ENCODE data around the gene CLNK.

DNA sequence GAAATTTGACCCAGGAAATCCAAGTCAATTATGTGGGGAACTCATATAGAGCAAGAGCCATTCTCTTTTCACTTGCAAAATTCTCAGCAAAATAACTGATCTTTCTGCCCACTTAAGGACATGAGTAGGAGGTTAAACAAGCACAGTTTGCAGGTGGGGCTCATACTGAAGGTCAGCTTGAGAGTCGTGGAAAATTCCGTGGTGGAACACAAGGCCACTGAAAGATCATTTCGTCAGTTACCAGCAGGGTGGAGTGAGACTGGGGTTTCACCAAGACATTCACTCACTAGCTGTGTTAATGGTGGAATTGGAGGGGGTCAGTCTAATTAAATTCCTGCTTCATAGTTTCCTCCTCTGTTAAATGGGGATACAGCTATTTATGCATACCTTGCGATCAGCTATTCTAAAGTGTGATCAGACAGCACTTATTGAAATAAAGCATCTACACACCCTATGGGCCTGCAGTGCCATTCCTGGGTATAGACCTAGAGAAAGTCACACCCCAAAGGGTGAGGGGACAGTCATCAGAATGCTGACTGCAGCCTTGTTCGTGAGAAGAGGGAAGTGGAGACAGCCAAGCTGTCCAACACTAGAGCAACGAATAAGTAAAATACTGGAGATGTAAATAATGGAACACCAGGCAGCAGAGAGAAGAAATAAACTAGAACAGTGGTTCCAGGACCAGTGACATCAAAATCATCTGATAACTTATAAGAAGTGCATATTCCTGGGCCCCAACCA, 42.7 kb upstream of the CLNK start:
- TF ChIP-seq POLR2A (IDR thresholded peaks at IDR 0.05; ENCODE audit: control extremely low read depth in 1 of 2, low read depth in 2 of 2, low read length in 2 of 2) (no peak), RXRA (IDR thresholded peaks at IDR 0.05; ENCODE audit: insufficient read depth, low read depth, low read length) (no peak), TBP (IDR thresholded peaks at IDR 0.05; ENCODE audit: low read depth, low read length) (no peak), POLR2AphosphoS5 (IDR thresholded peaks at IDR 0.05; ENCODE audit: low read depth, low read length) (no peak)
- TF ChIP-seq, protein P1, sequence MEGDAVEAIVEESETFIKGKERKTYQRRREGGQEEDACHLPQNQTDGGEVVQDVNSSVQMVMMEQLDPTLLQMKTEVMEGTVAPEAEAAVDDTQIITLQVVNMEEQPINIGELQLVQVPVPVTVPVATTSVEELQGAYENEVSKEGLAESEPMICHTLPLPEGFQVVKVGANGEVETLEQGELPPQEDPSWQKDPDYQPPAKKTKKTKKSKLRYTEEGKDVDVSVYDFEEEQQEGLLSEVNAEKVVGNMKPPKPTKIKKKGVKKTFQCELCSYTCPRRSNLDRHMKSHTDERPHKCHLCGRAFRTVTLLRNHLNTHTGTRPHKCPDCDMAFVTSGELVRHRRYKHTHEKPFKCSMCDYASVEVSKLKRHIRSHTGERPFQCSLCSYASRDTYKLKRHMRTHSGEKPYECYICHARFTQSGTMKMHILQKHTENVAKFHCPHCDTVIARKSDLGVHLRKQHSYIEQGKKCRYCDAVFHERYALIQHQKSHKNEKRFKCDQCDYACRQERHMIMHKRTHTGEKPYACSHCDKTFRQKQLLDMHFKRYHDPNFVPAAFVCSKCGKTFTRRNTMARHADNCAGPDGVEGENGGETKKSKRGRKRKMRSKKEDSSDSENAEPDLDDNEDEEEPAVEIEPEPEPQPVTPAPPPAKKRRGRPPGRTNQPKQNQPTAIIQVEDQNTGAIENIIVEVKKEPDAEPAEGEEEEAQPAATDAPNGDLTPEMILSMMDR (IDR thresholded peaks at IDR 0.05; ENCODE audit: control extremely low read depth in 1 of 3, insufficient read depth in 1 of 3, low read depth in 1 of 3, low read length in 3 of 3), result no peak
- TF ChIP-seq, protein P2, sequence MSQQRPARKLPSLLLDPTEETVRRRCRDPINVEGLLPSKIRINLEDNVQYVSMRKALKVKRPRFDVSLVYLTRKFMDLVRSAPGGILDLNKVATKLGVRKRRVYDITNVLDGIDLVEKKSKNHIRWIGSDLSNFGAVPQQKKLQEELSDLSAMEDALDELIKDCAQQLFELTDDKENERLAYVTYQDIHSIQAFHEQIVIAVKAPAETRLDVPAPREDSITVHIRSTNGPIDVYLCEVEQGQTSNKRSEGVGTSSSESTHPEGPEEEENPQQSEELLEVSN (IDR thresholded peaks at IDR 0.05), result no peak
- TF ChIP-seq, protein P3, sequence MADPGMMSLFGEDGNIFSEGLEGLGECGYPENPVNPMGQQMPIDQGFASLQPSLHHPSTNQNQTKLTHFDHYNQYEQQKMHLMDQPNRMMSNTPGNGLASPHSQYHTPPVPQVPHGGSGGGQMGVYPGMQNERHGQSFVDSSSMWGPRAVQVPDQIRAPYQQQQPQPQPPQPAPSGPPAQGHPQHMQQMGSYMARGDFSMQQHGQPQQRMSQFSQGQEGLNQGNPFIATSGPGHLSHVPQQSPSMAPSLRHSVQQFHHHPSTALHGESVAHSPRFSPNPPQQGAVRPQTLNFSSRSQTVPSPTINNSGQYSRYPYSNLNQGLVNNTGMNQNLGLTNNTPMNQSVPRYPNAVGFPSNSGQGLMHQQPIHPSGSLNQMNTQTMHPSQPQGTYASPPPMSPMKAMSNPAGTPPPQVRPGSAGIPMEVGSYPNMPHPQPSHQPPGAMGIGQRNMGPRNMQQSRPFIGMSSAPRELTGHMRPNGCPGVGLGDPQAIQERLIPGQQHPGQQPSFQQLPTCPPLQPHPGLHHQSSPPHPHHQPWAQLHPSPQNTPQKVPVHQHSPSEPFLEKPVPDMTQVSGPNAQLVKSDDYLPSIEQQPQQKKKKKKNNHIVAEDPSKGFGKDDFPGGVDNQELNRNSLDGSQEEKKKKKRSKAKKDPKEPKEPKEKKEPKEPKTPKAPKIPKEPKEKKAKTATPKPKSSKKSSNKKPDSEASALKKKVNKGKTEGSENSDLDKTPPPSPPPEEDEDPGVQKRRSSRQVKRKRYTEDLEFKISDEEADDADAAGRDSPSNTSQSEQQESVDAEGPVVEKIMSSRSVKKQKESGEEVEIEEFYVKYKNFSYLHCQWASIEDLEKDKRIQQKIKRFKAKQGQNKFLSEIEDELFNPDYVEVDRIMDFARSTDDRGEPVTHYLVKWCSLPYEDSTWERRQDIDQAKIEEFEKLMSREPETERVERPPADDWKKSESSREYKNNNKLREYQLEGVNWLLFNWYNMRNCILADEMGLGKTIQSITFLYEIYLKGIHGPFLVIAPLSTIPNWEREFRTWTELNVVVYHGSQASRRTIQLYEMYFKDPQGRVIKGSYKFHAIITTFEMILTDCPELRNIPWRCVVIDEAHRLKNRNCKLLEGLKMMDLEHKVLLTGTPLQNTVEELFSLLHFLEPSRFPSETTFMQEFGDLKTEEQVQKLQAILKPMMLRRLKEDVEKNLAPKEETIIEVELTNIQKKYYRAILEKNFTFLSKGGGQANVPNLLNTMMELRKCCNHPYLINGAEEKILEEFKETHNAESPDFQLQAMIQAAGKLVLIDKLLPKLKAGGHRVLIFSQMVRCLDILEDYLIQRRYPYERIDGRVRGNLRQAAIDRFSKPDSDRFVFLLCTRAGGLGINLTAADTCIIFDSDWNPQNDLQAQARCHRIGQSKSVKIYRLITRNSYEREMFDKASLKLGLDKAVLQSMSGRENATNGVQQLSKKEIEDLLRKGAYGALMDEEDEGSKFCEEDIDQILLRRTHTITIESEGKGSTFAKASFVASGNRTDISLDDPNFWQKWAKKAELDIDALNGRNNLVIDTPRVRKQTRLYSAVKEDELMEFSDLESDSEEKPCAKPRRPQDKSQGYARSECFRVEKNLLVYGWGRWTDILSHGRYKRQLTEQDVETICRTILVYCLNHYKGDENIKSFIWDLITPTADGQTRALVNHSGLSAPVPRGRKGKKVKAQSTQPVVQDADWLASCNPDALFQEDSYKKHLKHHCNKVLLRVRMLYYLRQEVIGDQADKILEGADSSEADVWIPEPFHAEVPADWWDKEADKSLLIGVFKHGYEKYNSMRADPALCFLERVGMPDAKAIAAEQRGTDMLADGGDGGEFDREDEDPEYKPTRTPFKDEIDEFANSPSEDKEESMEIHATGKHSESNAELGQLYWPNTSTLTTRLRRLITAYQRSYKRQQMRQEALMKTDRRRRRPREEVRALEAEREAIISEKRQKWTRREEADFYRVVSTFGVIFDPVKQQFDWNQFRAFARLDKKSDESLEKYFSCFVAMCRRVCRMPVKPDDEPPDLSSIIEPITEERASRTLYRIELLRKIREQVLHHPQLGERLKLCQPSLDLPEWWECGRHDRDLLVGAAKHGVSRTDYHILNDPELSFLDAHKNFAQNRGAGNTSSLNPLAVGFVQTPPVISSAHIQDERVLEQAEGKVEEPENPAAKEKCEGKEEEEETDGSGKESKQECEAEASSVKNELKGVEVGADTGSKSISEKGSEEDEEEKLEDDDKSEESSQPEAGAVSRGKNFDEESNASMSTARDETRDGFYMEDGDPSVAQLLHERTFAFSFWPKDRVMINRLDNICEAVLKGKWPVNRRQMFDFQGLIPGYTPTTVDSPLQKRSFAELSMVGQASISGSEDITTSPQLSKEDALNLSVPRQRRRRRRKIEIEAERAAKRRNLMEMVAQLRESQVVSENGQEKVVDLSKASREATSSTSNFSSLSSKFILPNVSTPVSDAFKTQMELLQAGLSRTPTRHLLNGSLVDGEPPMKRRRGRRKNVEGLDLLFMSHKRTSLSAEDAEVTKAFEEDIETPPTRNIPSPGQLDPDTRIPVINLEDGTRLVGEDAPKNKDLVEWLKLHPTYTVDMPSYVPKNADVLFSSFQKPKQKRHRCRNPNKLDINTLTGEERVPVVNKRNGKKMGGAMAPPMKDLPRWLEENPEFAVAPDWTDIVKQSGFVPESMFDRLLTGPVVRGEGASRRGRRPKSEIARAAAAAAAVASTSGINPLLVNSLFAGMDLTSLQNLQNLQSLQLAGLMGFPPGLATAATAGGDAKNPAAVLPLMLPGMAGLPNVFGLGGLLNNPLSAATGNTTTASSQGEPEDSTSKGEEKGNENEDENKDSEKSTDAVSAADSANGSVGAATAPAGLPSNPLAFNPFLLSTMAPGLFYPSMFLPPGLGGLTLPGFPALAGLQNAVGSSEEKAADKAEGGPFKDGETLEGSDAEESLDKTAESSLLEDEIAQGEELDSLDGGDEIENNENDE (IDR thresholded peaks at IDR 0.05; ENCODE audit: insufficient replicate concordance, low read length), result no peak
